ENCODE data around the gene LAMC1.
A peak's percentile ranks its signal among the peaks of the same experiment; 100 is the strongest.
"Not testable (repeated sequence)": the region's sequence is repeated elsewhere in the genome, so short reads cannot be mapped to it uniquely, and the experiment has no call there.

Gene LAMC1

GRCh38 chr1:183148599-183148998 is 125.4 kb downstream of the LAMC1 start:
- H3K27ac ChIP-seq: peak overlapping the region; percentile 41 to 56
- intact Hi-C loops (cut with DNase I; ENCODE audit: low total_unique reads): no loop called here
- H3K4me3 ChIP-seq: no peak overlapping the region
- H3K9me3 ChIP-seq: no peaks in the 10 kb centered on the region
- peaks cover 0 to 34% (median 13%) of the 10 kb centered on the region in 4 donors for H3K4me1 ChIP-seq
- TF ChIP-seq CTCF (IDR thresholded peaks at IDR 0.05): no peak
- peaks cover 0 to 10% (median 0%) of the 10 kb centered on the region in 3 donors for H3K36me3 ChIP-seq
- no peak for DNase-seq
- no peaks in the 10 kb centered on the region for H3K27me3 ChIP-seq

GRCh38 chr1:183149273-183149672 is 126.1 kb downstream of the LAMC1 start:
- no peak for TF ChIP-seq CTCF (IDR thresholded peaks at IDR 0.05)

GRCh38 chr1:183150032-183150431 is 126.8 kb downstream of the LAMC1 start:
- H3K27ac ChIP-seq; intact Hi-C loops (cut with DNase I; ENCODE audit: low total_unique reads); H3K9me3 ChIP-seq; DNase-seq; H3K36me3 ChIP-seq; H3K27me3 ChIP-seq; H3K4me3 ChIP-seq: not testable (repeated sequence)
- peaks cover 0 to 19% (median 11%) of the 10 kb centered on the region in 4 donors for H3K4me1 ChIP-seq

More at GRCh38 chr1:183149273-183149672, 126.1 kb downstream of the LAMC1 start:
- Histone ChIP-seq H3K27ac (peak overlapping the region; percentile 41 to 56), H3K4me3 (no peak overlapping the region), H3K36me3 (peaks cover 0 to 10% (median 0%) of the 10 kb centered on the region in 3 donors), H3K27me3 (no peaks in the 10 kb centered on the region), H3K4me1 (peaks cover 0 to 27% (median 11%) of the 10 kb centered on the region in 4 donors), H3K9me3 (no peaks in the 10 kb centered on the region)
- intact Hi-C loops (cut with DNase I; ENCODE audit: low total_unique reads): no loop called here
- DNase-seq: no peak

GRCh38 chr1:183150445-183150844 is 127.2 kb downstream of the LAMC1 start:
- Histone ChIP-seq H3K27me3 (no peaks in the 10 kb centered on the region), H3K36me3 (no peaks in the 10 kb centered on the region), H3K4me3 (no peak overlapping the region), H3K9me3 (no peaks in the 10 kb centered on the region), H3K27ac (no peak overlapping the region), H3K4me1 (peaks cover 0 to 19% (median 11%) of the 10 kb centered on the region in 4 donors)
- intact Hi-C loops (cut with DNase I; ENCODE audit: low total_unique reads): no loop called here
- no peak for TF ChIP-seq CTCF (IDR thresholded peaks at IDR 0.05)
- DNase-seq: no peak

- intact Hi-C loops (cut with DNase I; ENCODE audit: low total_unique reads): no loop called here
- DNase-seq: no peak
- no peaks in the 10 kb centered on the region for H3K36me3 ChIP-seq
- H3K27ac ChIP-seq: no peak overlapping the region
- H3K4me3 ChIP-seq: no peak overlapping the region
- TF ChIP-seq CTCF (IDR thresholded peaks at IDR 0.05): no peak
- H3K4me1 ChIP-seq: peaks cover 0 to 19% (median 11%) of the 10 kb centered on the region in 4 donors
- H3K27me3 ChIP-seq: no peaks in the 10 kb centered on the region
- H3K9me3 ChIP-seq: no peaks in the 10 kb centered on the region
These were observed 129.0 kb downstream of the LAMC1 start for GRCh38 chr1:183152180-183152579.

- no peaks in the 10 kb centered on the region for H3K4me1 ChIP-seq
- intact Hi-C loops (cut with DNase I; ENCODE audit: low total_unique reads): no loop called here
- no peak for DNase-seq
- H3K9me3 ChIP-seq: no peaks in the 10 kb centered on the region
- H3K4me3 ChIP-seq: no peak overlapping the region
- no peak overlapping the region for H3K27ac ChIP-seq
- H3K27me3 ChIP-seq: no peaks in the 10 kb centered on the region
- H3K36me3 ChIP-seq: no peaks in the 10 kb centered on the region
- no peak for TF ChIP-seq CTCF (IDR thresholded peaks at IDR 0.05)
These were observed 132.7 kb downstream of the LAMC1 start for GRCh38 chr1:183155939-183156338.

Data from tibial artery (tissue), 4 donors.